Pulmonary artery endothelial cell (primary cell): ENCODE results near the gene ANK3. TPM values are rescaled to one million over a fixed set of nuclear protein-coding genes. Genes with fewer than 3 reads are reported as not detected.

Source experiments
- DNase-seq: peaks from one replicate; pipeline ENCODE4 v3.0.0-alpha.2; 2011; ENCODE audit warnings: low read depth, low spot score
- total RNA-seq: library from RNA; depleted of rRNA; stranded (reverse); fragments of >200 nt; gene quantifications from 2 replicates; pipeline ENCODE4 v1.2.3, GENCODE V29; 2014

Gene ANK3
- total RNA-seq, 1 donor from 2014 or later, result 12.4 TPM

GRCh38 chr10:60346661-60347060, 43.0 kb downstream of the ANK3 start:
- DNase-seq, result no peak

GRCh38 chr10:60343254-60343653, 46.4 kb downstream of the ANK3 start:
- DNase-seq, result no peak

GRCh38 chr10:60341969-60342368, 47.7 kb downstream of the ANK3 start:
- DNase-seq, result no peak

GRCh38 chr10:60340973-60341372, 48.7 kb downstream of the ANK3 start:
- no peak for DNase-seq

GRCh38 chr10:60339757-60340156, 49.9 kb downstream of the ANK3 start:
- DNase-seq, result no peak

- DNase-seq, result no peak
Observed at GRCh38 chr10:60338786-60339185, 50.9 kb downstream of the ANK3 start.

- DNase-seq, result no peak
Observed at GRCh38 chr10:60338002-60338564, 51.6 kb downstream of the ANK3 start.

GRCh38 chr10:60336901-60337630, 52.6 kb downstream of the ANK3 start:
- no peak for DNase-seq

- DNase-seq, result no peak
Observed at GRCh38 chr10:60335708-60336107, 54.0 kb downstream of the ANK3 start.

GRCh38 chr10:60334991-60335390, 54.7 kb downstream of the ANK3 start:
- no peak for DNase-seq

GRCh38 chr10:60332371-60332770, 57.3 kb downstream of the ANK3 start:
- no peak for DNase-seq

GRCh38 chr10:60331886-60332285, 57.8 kb downstream of the ANK3 start:
- DNase-seq, result no peak

GRCh38 chr10:60323162-60323561, 66.5 kb downstream of the ANK3 start:
- no peak for DNase-seq

GRCh38 chr10:60320666-60321065, 69.0 kb downstream of the ANK3 start:
- DNase-seq, result no peak

- DNase-seq, result no peak
Observed at GRCh38 chr10:60316029-60316428, 73.6 kb downstream of the ANK3 start.

- no peak for DNase-seq
Observed at GRCh38 chr10:60315311-60315710, 74.4 kb downstream of the ANK3 start.

- peak; percentile 65 for DNase-seq
Observed at GRCh38 chr10:60314069-60314940, 75.4 kb downstream of the ANK3 start.

- DNase-seq, result no peak
Observed at GRCh38 chr10:60313589-60313952, 76.1 kb downstream of the ANK3 start.

GRCh38 chr10:60312818-60313588, 76.7 kb downstream of the ANK3 start:
- peak; percentile 2 for DNase-seq

- no peak for DNase-seq
Observed at GRCh38 chr10:60311821-60312220, 77.9 kb downstream of the ANK3 start.

- DNase-seq, result no peak
Observed at GRCh38 chr10:60310740-60311139, 78.9 kb downstream of the ANK3 start.

GRCh38 chr10:60309891-60310290, 79.8 kb downstream of the ANK3 start:
- DNase-seq, result no peak
